ENCODE results near the gene SYDE1.

The SYDE1 gene

GRCh38 chr19:15112385-15112784 is 5.2 kb downstream of the SYDE1 start:
- Histone ChIP-seq H3K4me3 (ENCODE audit: low read depth, low read length) (no peak overlapping the region), H3K27me3 (replicated peaks) (no peaks in the 10 kb centered on the region), H3K36me3 (replicated peaks) (peaks cover 70% of the 10 kb centered on the region), H3K27ac (no peak overlapping the region)
- no peak for DNase-seq
- in situ Hi-C loops (cut with HindIII; ENCODE audit: low pct_ligation_motif_present, low sequenced_read_pairs), result no loop called here
- TF ChIP-seq, protein P1, sequence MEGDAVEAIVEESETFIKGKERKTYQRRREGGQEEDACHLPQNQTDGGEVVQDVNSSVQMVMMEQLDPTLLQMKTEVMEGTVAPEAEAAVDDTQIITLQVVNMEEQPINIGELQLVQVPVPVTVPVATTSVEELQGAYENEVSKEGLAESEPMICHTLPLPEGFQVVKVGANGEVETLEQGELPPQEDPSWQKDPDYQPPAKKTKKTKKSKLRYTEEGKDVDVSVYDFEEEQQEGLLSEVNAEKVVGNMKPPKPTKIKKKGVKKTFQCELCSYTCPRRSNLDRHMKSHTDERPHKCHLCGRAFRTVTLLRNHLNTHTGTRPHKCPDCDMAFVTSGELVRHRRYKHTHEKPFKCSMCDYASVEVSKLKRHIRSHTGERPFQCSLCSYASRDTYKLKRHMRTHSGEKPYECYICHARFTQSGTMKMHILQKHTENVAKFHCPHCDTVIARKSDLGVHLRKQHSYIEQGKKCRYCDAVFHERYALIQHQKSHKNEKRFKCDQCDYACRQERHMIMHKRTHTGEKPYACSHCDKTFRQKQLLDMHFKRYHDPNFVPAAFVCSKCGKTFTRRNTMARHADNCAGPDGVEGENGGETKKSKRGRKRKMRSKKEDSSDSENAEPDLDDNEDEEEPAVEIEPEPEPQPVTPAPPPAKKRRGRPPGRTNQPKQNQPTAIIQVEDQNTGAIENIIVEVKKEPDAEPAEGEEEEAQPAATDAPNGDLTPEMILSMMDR (IDR thresholded peaks at IDR 0.05; ENCODE audit: low read depth, low read length, missing control alignments), result no peak

- no peak for DNase-seq
- H3K27ac ChIP-seq, result no peak overlapping the region
- peaks cover 78% of the 10 kb centered on the region for H3K36me3 ChIP-seq (replicated peaks)
- no peak overlapping the region for H3K4me3 ChIP-seq (ENCODE audit: low read depth, low read length)
- H3K27me3 ChIP-seq (replicated peaks), result no peaks in the 10 kb centered on the region
- in situ Hi-C loops (cut with HindIII; ENCODE audit: low pct_ligation_motif_present, low sequenced_read_pairs), result no loop called here
- TF ChIP-seq, protein P1 (IDR thresholded peaks at IDR 0.05; ENCODE audit: low read depth, low read length, missing control alignments), result no peak
These were observed 6.3 kb downstream of the SYDE1 start for GRCh38 chr19:15113245-15114152.

DNA sequence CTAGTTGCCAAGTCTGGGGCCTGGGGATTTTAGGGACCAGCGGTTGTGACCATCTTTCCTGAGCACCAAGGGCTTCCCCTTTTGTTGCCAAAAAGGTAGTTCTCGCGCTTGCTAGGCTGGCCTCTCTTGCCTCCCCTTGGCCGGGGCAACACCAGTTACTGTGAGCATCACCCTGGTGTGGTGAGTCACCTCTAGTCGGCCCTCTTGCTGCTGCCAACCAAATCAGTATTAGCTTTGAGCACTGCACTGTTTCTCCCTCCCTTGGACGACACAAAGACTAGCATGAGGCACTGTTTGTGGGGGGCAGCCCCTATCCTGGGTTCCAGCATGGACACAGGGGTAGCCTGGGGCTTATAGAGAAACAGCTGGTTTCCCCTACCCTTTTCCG is 6.9 kb downstream of the SYDE1 start:
- DNase-seq, result peak; percentile 58
- H3K36me3 ChIP-seq (replicated peaks), result peaks cover 83% of the 10 kb centered on the region

DNA sequence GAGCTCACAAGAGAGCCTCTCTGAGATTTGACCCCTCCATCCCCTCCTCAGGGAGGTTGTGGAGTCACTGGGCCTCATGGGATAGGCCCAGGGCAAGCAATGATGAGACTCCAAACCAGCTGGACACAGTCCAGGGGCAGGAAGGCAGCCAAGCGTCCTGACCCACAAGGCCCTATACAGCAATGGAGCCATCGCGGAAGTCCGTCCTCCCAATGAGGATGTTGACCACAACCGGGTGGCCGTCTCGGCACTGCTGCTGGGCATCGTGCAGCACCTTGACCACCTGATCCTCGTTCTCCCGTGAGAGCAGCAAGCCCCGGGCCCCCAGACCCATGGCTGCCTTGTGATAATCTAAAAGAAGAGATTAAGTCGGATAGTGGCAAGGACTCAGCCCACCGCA is 7.9 kb downstream of the SYDE1 start:
- Histone ChIP-seq H3K27ac (no peak overlapping the region), H3K27me3 (replicated peaks) (no peaks in the 10 kb centered on the region), H3K4me3 (ENCODE audit: low read depth, low read length) (no peak overlapping the region), H3K36me3 (replicated peaks) (peaks cover 85% of the 10 kb centered on the region)
- TF ChIP-seq, protein P1 (IDR thresholded peaks at IDR 0.05; ENCODE audit: low read depth, low read length, missing control alignments), result no peak
- in situ Hi-C loops (cut with HindIII; ENCODE audit: low pct_ligation_motif_present, low sequenced_read_pairs), result no loop called here
- DNase-seq, result peak; percentile 35

More for the DNA sequence above, 6.9 kb downstream of the SYDE1 start:
- TF ChIP-seq, protein P1 (IDR thresholded peaks at IDR 0.05; ENCODE audit: low read depth, low read length, missing control alignments), result no peak
- Histone ChIP-seq H3K27ac (no peak overlapping the region), H3K27me3 (replicated peaks) (no peaks in the 10 kb centered on the region), H3K4me3 (ENCODE audit: low read depth, low read length) (no peak overlapping the region)
- in situ Hi-C loops (cut with HindIII; ENCODE audit: low pct_ligation_motif_present, low sequenced_read_pairs), result no loop called here

DNA sequence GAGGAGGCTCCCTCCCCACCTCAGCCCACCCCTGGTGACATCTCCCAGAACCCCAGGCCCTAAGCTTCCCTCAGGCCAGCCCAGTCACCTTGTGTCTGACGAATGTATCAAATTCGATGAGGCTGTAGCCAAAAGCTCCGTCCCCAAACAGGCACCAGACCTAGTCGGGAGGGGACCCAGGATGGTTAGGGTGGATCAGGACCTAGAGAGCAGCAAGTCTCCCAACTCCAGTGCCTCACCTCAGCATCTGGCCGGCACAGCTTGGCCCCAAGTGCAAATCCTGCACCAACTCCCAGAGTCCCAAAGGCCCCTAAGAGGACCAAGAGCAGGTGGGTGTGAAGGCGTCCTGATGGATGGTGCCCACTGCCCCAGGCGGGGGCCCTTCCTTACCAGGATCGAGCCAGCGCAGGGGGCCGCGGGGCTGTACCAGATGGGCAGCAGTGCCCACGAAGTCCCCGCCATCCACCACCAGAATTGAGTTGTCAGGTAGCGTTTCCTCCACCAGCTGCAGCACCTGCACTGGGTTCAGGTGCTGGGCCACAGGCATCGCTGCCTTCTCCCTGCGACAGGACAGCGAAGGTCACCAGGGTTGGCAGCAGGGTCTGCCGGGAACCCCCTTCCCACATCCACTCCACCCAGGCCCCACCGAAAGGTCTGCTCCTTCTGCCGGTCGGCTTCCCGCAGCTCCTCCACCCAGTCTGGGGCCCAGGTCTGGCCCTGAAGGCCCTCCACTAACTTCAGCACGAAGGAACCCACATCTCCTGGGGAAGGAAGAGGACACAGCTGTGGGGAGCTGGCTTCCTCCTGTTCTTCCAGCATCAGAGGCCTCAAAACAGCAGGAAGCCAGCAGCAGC is 8.8 kb downstream of the SYDE1 start:
- H3K36me3 ChIP-seq (replicated peaks), result peaks cover 79% of the 10 kb centered on the region

More for the DNA sequence above, 8.8 kb downstream of the SYDE1 start:
- no peaks in the 10 kb centered on the region for H3K27me3 ChIP-seq (replicated peaks)
- H3K27ac ChIP-seq, result no peak overlapping the region
- TF ChIP-seq, protein P1 (IDR thresholded peaks at IDR 0.05; ENCODE audit: low read depth, low read length, missing control alignments), result no peak
- in situ Hi-C loops (cut with HindIII; ENCODE audit: low pct_ligation_motif_present, low sequenced_read_pairs), result no loop called here
- H3K4me3 ChIP-seq (ENCODE audit: low read depth, low read length), result no peak overlapping the region
- no peak for DNase-seq

Measured in brain microvascular endothelial cell (primary cell).